Thymus (tissue), 11 donors: ENCODE data around the gene IQCK. TPM values are rescaled to one million over a fixed set of nuclear protein-coding genes. Genes with fewer than 3 reads are reported as not detected.

Source experiments
- DNase-seq, 9 donors: peaks; one replicate each; pipeline ENCODE4 v3.0.0-alpha.2; 2013; ENCODE audit warnings: low spot score in 9 of 9, low read depth in 6 of 9, missing footprints in 1 of 9
- H3K27ac ChIP-seq, 2 donors: one replicate each; pipeline ENCODE4 v1.5.1; 2013; ENCODE audit warnings: control low read depth in 1 of 2, low read depth in 1 of 2, low read length in 1 of 2, mild to moderate bottlenecking in 1 of 2, moderate library complexity in 1 of 2
- H3K27me3 ChIP-seq, 2 donors: one replicate each; pipeline ENCODE4 v1.5.1; 2013; ENCODE audit warnings: low read length in 1 of 2; ENCODE audit not compliant: control insufficient read depth in 2 of 2, insufficient read depth in 1 of 2
- H3K36me3 ChIP-seq, 2 donors: one replicate each; pipeline ENCODE4 v1.5.1; 2013; ENCODE audit warnings: low read length in 1 of 2, mild to moderate bottlenecking in 1 of 2, moderate library complexity in 1 of 2; ENCODE audit not compliant: control insufficient read depth in 2 of 2, insufficient read depth in 2 of 2
- H3K4me1 ChIP-seq, 2 donors: one replicate each; pipeline ENCODE4 v1.5.1; 2013; ENCODE audit warnings: low read length in 2 of 2; ENCODE audit not compliant: control insufficient read depth in 2 of 2, insufficient read depth in 2 of 2
- H3K4me3 ChIP-seq, 2 donors: one replicate each; pipeline ENCODE4 v1.5.1; 2013; ENCODE audit warnings: low read length in 2 of 2, control low read depth in 1 of 2, mild to moderate bottlenecking in 1 of 2
- H3K9me3 ChIP-seq, 2 donors: one replicate each; pipeline ENCODE4 v1.5.1; 2013; ENCODE audit warnings: low read length in 1 of 2, mild to moderate bottlenecking in 1 of 2; ENCODE audit not compliant: control insufficient read depth in 2 of 2, insufficient read depth in 1 of 2
- WGBS: extraction: QIAGEN DNeasy Blood & Tissue Kit; methylation state at CpG from one replicate; pipeline ENCODE4 v1.1.7; 2013; 5-methylcytosine and 5-hydroxymethylcytosine counted together
- polyA plus RNA-seq: library from polyadenylated mRNA; stranded (reverse); fragments of 200-250 nt; gene quantifications from one replicate; pipeline ENCODE4 v1.2.3, GENCODE V29; 2013
- total RNA-seq: library from RNA; stranded (reverse); fragments of 120-200 nt; gene quantifications from one replicate; pipeline ENCODE4 v1.2.4, GENCODE V29; 2013
- donor health status: healthy.

Gene IQCK
- total and polyA plus RNA-seq, 2 donors = 3.7 to 10.2 TPM

GRCh38 chr16:19774024-19774423 lies 56.0 kb downstream of the IQCK start:
- DNase-seq = no peak
- Histone ChIP-seq H3K27me3 (no peaks in the 10 kb centered on the region), H3K9me3 (no peaks in the 10 kb centered on the region), H3K27ac (no peak overlapping the region), H3K4me3 (no peak overlapping the region), H3K4me1 (no peaks in the 10 kb centered on the region), H3K36me3 (no peaks in the 10 kb centered on the region)
- 96% methylated on average over 2 of the region's 2 CpGs for WGBS

- no peak overlapping the region for H3K4me3 ChIP-seq
- no peak for DNase-seq
- no peaks in the 10 kb centered on the region for H3K27me3 ChIP-seq
- H3K4me1 ChIP-seq = no peaks in the 10 kb centered on the region
- no peaks in the 10 kb centered on the region for H3K36me3 ChIP-seq
- no peak overlapping the region for H3K27ac ChIP-seq
- 98% methylated on average over 3 of the region's 3 CpGs for whole genome bisulfite sequencing
- no peaks in the 10 kb centered on the region for H3K9me3 ChIP-seq
Measured at GRCh38 chr16:19776147-19776546, 58.1 kb downstream of the IQCK start.

GRCh38 chr16:19776565-19776964 lies 58.5 kb downstream of the IQCK start:
- 97% methylated on average over 12 of the region's 12 CpGs for WGBS
- DNase-seq = no peak
- Histone ChIP-seq H3K9me3 (no peaks in the 10 kb centered on the region), H3K36me3 (no peaks in the 10 kb centered on the region), H3K27ac (no peak overlapping the region), H3K4me3 (no peak overlapping the region), H3K4me1 (no peaks in the 10 kb centered on the region), H3K27me3 (no peaks in the 10 kb centered on the region)

- Histone ChIP-seq H3K4me1 (no peaks in the 10 kb centered on the region), H3K36me3 (no peaks in the 10 kb centered on the region), H3K27me3 (no peaks in the 10 kb centered on the region), H3K27ac (no peak overlapping the region), H3K9me3 (no peaks in the 10 kb centered on the region), H3K4me3 (no peak overlapping the region)
- no peak for DNase-seq
- WGBS = 95% methylated on average over 3 of the region's 3 CpGs
Measured at GRCh38 chr16:19780321-19780720, 62.2 kb downstream of the IQCK start.

GRCh38 chr16:19781226-19781625 lies 63.2 kb downstream of the IQCK start:
- DNase-seq = no peak
- WGBS = 96% methylated on average over 6 of the region's 6 CpGs
- H3K4me1 ChIP-seq = no peaks in the 10 kb centered on the region
- H3K27ac ChIP-seq = no peak overlapping the region
- no peaks in the 10 kb centered on the region for H3K36me3 ChIP-seq
- no peaks in the 10 kb centered on the region for H3K9me3 ChIP-seq
- H3K4me3 ChIP-seq = no peak overlapping the region
- H3K27me3 ChIP-seq = no peaks in the 10 kb centered on the region

- Histone ChIP-seq H3K9me3 (no peaks in the 10 kb centered on the region), H3K4me1 (no peaks in the 10 kb centered on the region), H3K36me3 (no peaks in the 10 kb centered on the region), H3K27ac (no peak overlapping the region), H3K27me3 (no peaks in the 10 kb centered on the region), H3K4me3 (no peak overlapping the region)
- 94% methylated on average over 17 of the region's 17 CpGs for WGBS
- DNase-seq = no peak
Measured at GRCh38 chr16:19783363-19784182, 65.5 kb downstream of the IQCK start.

- no peak overlapping the region for H3K4me3 ChIP-seq
- WGBS = 95% methylated on average over 3 of the region's 3 CpGs
- H3K36me3 ChIP-seq = no peaks in the 10 kb centered on the region
- no peak for DNase-seq
- no peak overlapping the region for H3K27ac ChIP-seq
- no peaks in the 10 kb centered on the region for H3K9me3 ChIP-seq
- H3K27me3 ChIP-seq = no peaks in the 10 kb centered on the region
- no peaks in the 10 kb centered on the region for H3K4me1 ChIP-seq
Measured at GRCh38 chr16:19784183-19784736, 66.2 kb downstream of the IQCK start.

- no peaks in the 10 kb centered on the region for H3K36me3 ChIP-seq
- H3K27me3 ChIP-seq = no peaks in the 10 kb centered on the region
- WGBS = 100% methylated on average over 1 of the region's 1 CpG
- DNase-seq = no peak
- no peak overlapping the region for H3K27ac ChIP-seq
- H3K4me3 ChIP-seq = no peak overlapping the region
- H3K4me1 ChIP-seq = no peaks in the 10 kb centered on the region
- H3K9me3 ChIP-seq = no peaks in the 10 kb centered on the region
Measured at GRCh38 chr16:19785081-19785480, 67.0 kb downstream of the IQCK start.

GRCh38 chr16:19785512-19786130 lies 67.5 kb downstream of the IQCK start:
- no peak overlapping the region for H3K27ac ChIP-seq
- H3K4me1 ChIP-seq = no peaks in the 10 kb centered on the region
- no peaks in the 10 kb centered on the region for H3K9me3 ChIP-seq
- no peak overlapping the region for H3K4me3 ChIP-seq
- WGBS = 97% methylated on average over 10 of the region's 10 CpGs
- H3K36me3 ChIP-seq = no peaks in the 10 kb centered on the region
- DNase-seq = no peak
- no peaks in the 10 kb centered on the region for H3K27me3 ChIP-seq
